Spleen (tissue), 11 donors: Measurements from ENCODE around the gene MAPK4. TPM values are rescaled to one million over a fixed set of nuclear protein-coding genes. Genes with fewer than 3 reads are reported as not detected.

ENCODE experiments used
- DNase-seq: peaks from one replicate; pipeline ENCODE4 v3.0.0-alpha.2; 2020
- H3K27ac ChIP-seq, 8 donors: fragments of 200-600 bp; sonication (generic) in 7 of 8; 1 replicate in 4 of 8; 2 replicates in 4 of 8; pipeline versions ENCODE4 v1.5.0 to v1.8.0; 2016 to 2021; ENCODE audit warnings: inconsistent platforms in 4 of 8, mild to moderate bottlenecking in 4 of 8, moderate library complexity in 1 of 8
- H3K27me3 ChIP-seq, 7 donors: fragments of 200-600 bp; sonication (generic) in 6 of 7; replicated peaks in 1 of 7; 1 replicate in 4 of 7; 2 replicates in 3 of 7; pipeline versions ENCODE4 v1.5.0 to v1.8.0; 2016 to 2021; ENCODE audit warnings: inconsistent platforms in 3 of 7, mild to moderate bottlenecking in 1 of 7
- H3K36me3 ChIP-seq, 6 donors: fragments of 200-600 bp; sonication (generic) in 5 of 6; 1 replicate in 4 of 6; 2 replicates in 2 of 6; pipeline versions ENCODE4 v1.5.0 to v1.8.0; 2016 to 2021; ENCODE audit warnings: inconsistent platforms in 2 of 6
- H3K4me1 ChIP-seq, 6 donors: fragments of 200-600 bp; sonication (generic) in 5 of 6; 1 replicate in 3 of 6; 2 replicates in 3 of 6; pipeline versions ENCODE4 v1.5.0 to v1.8.0; 2016 to 2021; ENCODE audit warnings: inconsistent platforms in 3 of 6
- H3K4me3 ChIP-seq, 8 donors: fragments of 200-600 bp; sonication (generic) in 7 of 8; 1 replicate in 4 of 8; 2 replicates in 4 of 8; pipeline versions ENCODE4 v1.5.0 to v1.8.0; 2016 to 2021; ENCODE audit warnings: inconsistent platforms in 4 of 8, mild to moderate bottlenecking in 4 of 8, moderate library complexity in 2 of 8
- H3K9me3 ChIP-seq, 8 donors: fragments of 200-600 bp; sonication (generic) in 7 of 8; 1 replicate in 4 of 8; 2 replicates in 4 of 8; pipeline versions ENCODE4 v1.5.0 to v1.8.0; 2016 to 2021; ENCODE audit warnings: inconsistent platforms in 4 of 8
- CTCF ChIP-seq, 11 experiments: fragments of 200-600 bp in 7 of 11; fragments of 450-650 bp in 4 of 11; sonication (generic) in 4 of 11; IDR thresholded peaks in 8 of 11; conservative IDR thresholded peaks in 3 of 11; 1 replicate in 7 of 11; 2 replicates in 4 of 11; pipeline versions ENCODE4 v1.4.0 to v1.8.0; 2016 to 2021; ENCODE audit warnings: antibody characterized with exemption in 11 of 11, inconsistent platforms in 4 of 11, mild to moderate bottlenecking in 1 of 11
- POLR2A ChIP-seq, 3 donors: fragments of 450-650 bp; IDR thresholded peaks; one replicate each; pipeline ENCODE4 v1.5.1; 2017; ENCODE audit warnings: antibody characterized with exemption in 3 of 3, mild to moderate bottlenecking in 1 of 3
- POLR2AphosphoS5 ChIP-seq, 3 donors: sonication (generic); formaldehyde crosslinking; IDR thresholded peaks; one replicate each; pipeline ENCODE4 v1.5.1; 2017; ENCODE audit warnings: antibody characterized with exemption in 3 of 3
- WGBS, 5 donors: extraction: QIAGEN DNeasy Blood & Tissue Kit in 3 of 5; methylation state at CpG; one replicate each; pipeline versions ENCODE4 v1.1.5 to v1.1.7; 2013 to 2018; 5-methylcytosine and 5-hydroxymethylcytosine counted together
- intact Hi-C: fragments of 100-400 bp; cut with DNase I; formaldehyde crosslinking; loops from one replicate; pipeline ENCODE4 v1.15.0; 2023; ENCODE audit warnings: low total_unique reads
- polyA plus RNA-seq, 3 donors: library from polyadenylated mRNA; stranded (reverse); fragments of 200-250 nt; gene quantifications; one replicate each; pipeline ENCODE4 v1.2.1, GENCODE V29; 2013
- total RNA-seq, 7 donors: library from RNA; depleted of rRNA in 3 of 7; stranded (reverse); fragments of >200 nt in 3 of 7; fragmentation: NEBNext Ultra II Directional in 4 of 7; extraction: Animal tissue kit (Norgen Biotek cat#: 25700) in 4 of 7; gene quantifications; one replicate each; pipeline versions ENCODE4 v1.1.0 to v1.2.1, GENCODE V29; 2016 to 2021
- donor health status: healthy with polysubstance abuse.
- donor health status: DM: no; HTN: no; CAD: no; lungs with moderate emphysema.
- donor health status: DM: no; HTN: no; CAD: no.
- donor health status: Bipolar disorder and iron deficiency.
- donor health status: healthy.
- donor health status: DM: no; HTN: no; CAD: no.
- donor health status: DM: yes; HTN: yes; CAD: no.

Gene MAPK4
- total and polyA plus RNA-seq, 10 donors = 0.02 to 0.29 (median 0.20) TPM; not detected in 4

GRCh38 chr18:50757358-50757757, 197.5 kb downstream of the MAPK4 start:
- H3K9me3 ChIP-seq = peaks cover 0 to 4% (median 0%) of the 10 kb centered on the region in 8 donors
- peaks cover 0 to 34% (median 0%) of the 10 kb centered on the region in 7 donors for H3K27me3 ChIP-seq
- no peaks in the 10 kb centered on the region for H3K4me1 ChIP-seq
- H3K4me3 ChIP-seq = no peak overlapping the region
- TF ChIP-seq CTCF (IDR thresholded peaks at IDR 0.05 in 8 of 11, conservative IDR thresholded peaks at IDR 0.05 in 3 of 11) (no peak), POLR2AphosphoS5 (IDR thresholded peaks at IDR 0.05) (no peak), POLR2A (IDR thresholded peaks at IDR 0.05) (no peak)
- no peak overlapping the region for H3K27ac ChIP-seq
- intact Hi-C loops = no loop called here
- WGBS, 5 donors = 71 to 85% (median 82%) methylated on average over 7 of the region's 7 CpGs
- no peaks in the 10 kb centered on the region for H3K36me3 ChIP-seq
- no peak for DNase-seq

- intact Hi-C loops = no loop called here
These were observed 209.6 kb downstream of the MAPK4 start for GRCh38 chr18:50769463-50769862.

GRCh38 chr18:50775207-50775606, 215.3 kb downstream of the MAPK4 start:
- WGBS, 5 donors = 63 to 77% (median 71%) methylated on average over 9 of the region's 9 CpGs
- Histone ChIP-seq H3K27ac (no peak overlapping the region), H3K27me3 (peaks cover 0 to 8% (median 0%) of the 10 kb centered on the region in 7 donors), H3K36me3 (no peaks in the 10 kb centered on the region), H3K4me3 (no peak overlapping the region), H3K9me3 (peaks cover 0 to 15% (median 8%) of the 10 kb centered on the region in 8 donors), H3K4me1 (no peaks in the 10 kb centered on the region)
- intact Hi-C loops = no loop called here
- TF ChIP-seq CTCF (IDR thresholded peaks at IDR 0.05 in 8 of 11, conservative IDR thresholded peaks at IDR 0.05 in 3 of 11) (no peak), POLR2AphosphoS5 (IDR thresholded peaks at IDR 0.05) (no peak), POLR2A (IDR thresholded peaks at IDR 0.05) (no peak)
- no peak for DNase-seq

More at GRCh38 chr18:50769463-50769862, 209.6 kb downstream of the MAPK4 start:
- no peak overlapping the region for H3K4me3 ChIP-seq
- no peak overlapping the region for H3K27ac ChIP-seq
- no peaks in the 10 kb centered on the region for H3K27me3 ChIP-seq
- no peaks in the 10 kb centered on the region for H3K4me1 ChIP-seq
- H3K36me3 ChIP-seq = no peaks in the 10 kb centered on the region
- DNase-seq = no peak
- H3K9me3 ChIP-seq = peaks cover 5 to 67% (median 49%) of the 10 kb centered on the region in 8 donors
- no peak for TF ChIP-seq CTCF (IDR thresholded peaks at IDR 0.05 in 8 of 11, conservative IDR thresholded peaks at IDR 0.05 in 3 of 11)
- TF ChIP-seq POLR2AphosphoS5 (IDR thresholded peaks at IDR 0.05) = no peak
- TF ChIP-seq POLR2A (IDR thresholded peaks at IDR 0.05) = no peak

GRCh38 chr18:50775726-50776125, 215.8 kb downstream of the MAPK4 start:
- Histone ChIP-seq H3K9me3 (peaks cover 0 to 9% (median 3%) of the 10 kb centered on the region in 8 donors), H3K4me3 (no peak overlapping the region), H3K36me3 (no peaks in the 10 kb centered on the region), H3K4me1 (no peaks in the 10 kb centered on the region), H3K27me3 (peaks cover 0 to 8% (median 0%) of the 10 kb centered on the region in 7 donors), H3K27ac (no peak overlapping the region)
- intact Hi-C loops = no loop called here
- no peak for TF ChIP-seq POLR2A (IDR thresholded peaks at IDR 0.05)
- no peak for TF ChIP-seq POLR2AphosphoS5 (IDR thresholded peaks at IDR 0.05)
- no peak for TF ChIP-seq CTCF (IDR thresholded peaks at IDR 0.05 in 8 of 11, conservative IDR thresholded peaks at IDR 0.05 in 3 of 11)
- 90 to 95% (median 93%) methylated on average over 14 of the region's 14 CpGs for WGBS, 5 donors
- no peak for DNase-seq
